Measurements from ENCODE around the gene PCDHGA8.

Gene PCDHGA8

DNA sequence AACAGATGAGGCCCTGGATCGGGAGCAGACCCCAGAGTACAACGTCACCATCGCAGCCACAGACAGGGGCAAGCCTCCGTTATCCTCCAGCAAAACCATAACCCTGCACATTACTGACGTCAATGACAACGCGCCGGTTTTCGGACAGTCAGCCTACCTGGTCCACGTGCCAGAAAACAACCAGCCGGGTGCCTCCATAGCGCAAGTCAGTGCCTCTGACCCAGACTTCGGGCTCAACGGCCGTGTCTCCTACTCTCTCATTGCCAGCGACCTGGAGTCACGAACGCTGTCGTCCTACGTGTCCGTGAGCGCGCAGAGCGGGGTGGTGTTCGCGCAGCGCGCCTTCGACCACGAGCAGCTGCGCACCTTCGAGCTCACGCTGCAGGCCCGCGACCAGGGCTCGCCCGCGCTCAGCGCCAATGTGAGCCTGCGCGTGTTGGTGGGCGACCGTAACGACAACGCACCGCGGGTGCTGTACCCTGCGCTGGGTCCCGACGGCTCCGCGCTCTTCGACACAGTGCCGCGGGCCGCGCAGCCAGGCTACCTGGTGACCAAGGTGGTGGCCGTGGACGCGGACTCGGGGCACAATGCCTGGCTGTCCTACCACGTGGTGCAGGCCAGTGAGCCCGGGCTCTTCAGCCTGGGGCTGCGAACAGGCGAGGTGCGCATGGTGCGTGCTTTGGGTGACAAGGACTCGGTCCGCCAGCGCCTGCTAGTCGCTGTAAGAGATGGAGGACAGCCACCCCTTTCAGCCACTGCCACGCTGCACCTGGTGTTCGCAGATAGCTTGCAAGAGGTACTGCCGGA, 26.8 kb downstream of the PCDHGA8 start:
- no peak overlapping the region for H3K4me2 ChIP-seq (ENCODE audit: low read length)
- H3K27ac ChIP-seq (ENCODE audit: low read depth, low read length): no peak overlapping the region
- H3K9me3 ChIP-seq (ENCODE audit: control insufficient read depth, insufficient read depth, low read length): peaks cover 45% of the 10 kb centered on the region; the same call in 1 of the 2 replicates
- no peaks in the 10 kb centered on the region for H3K27me3 ChIP-seq (ENCODE audit: control insufficient read depth, low read length)
- H3K4me1 ChIP-seq (ENCODE audit: control insufficient read depth, low read length): 0 out of 2 replicates have a peak, but pooled peaks cover 3% of the 10 kb centered on the region
- TF ChIP-seq EZH2phosphoT487 (IDR thresholded peaks at IDR 0.05; ENCODE audit: borderline replicate concordance, low read length): no peak
- TF ChIP-seq, protein P1, sequence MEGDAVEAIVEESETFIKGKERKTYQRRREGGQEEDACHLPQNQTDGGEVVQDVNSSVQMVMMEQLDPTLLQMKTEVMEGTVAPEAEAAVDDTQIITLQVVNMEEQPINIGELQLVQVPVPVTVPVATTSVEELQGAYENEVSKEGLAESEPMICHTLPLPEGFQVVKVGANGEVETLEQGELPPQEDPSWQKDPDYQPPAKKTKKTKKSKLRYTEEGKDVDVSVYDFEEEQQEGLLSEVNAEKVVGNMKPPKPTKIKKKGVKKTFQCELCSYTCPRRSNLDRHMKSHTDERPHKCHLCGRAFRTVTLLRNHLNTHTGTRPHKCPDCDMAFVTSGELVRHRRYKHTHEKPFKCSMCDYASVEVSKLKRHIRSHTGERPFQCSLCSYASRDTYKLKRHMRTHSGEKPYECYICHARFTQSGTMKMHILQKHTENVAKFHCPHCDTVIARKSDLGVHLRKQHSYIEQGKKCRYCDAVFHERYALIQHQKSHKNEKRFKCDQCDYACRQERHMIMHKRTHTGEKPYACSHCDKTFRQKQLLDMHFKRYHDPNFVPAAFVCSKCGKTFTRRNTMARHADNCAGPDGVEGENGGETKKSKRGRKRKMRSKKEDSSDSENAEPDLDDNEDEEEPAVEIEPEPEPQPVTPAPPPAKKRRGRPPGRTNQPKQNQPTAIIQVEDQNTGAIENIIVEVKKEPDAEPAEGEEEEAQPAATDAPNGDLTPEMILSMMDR (IDR thresholded peaks at IDR 0.05; ENCODE audit: low read depth, low read length, poor library complexity, severe bottlenecking): no peak
- H3K9me2 ChIP-seq (replicated peaks; ENCODE audit: control insufficient read depth, low read length): no peaks in the 10 kb centered on the region
- H3K4me3 ChIP-seq (ENCODE audit: low read length): no peak overlapping the region
- H4K20me1 ChIP-seq (ENCODE audit: control insufficient read depth, insufficient read depth, low read depth, low read length): no peaks in the 10 kb centered on the region
- peaks cover 5% of the 10 kb centered on the region; the same call in 1 of the 2 replicates for H3K36me3 ChIP-seq (ENCODE audit: control insufficient read depth, low read length)
- H3K79me2 ChIP-seq (ENCODE audit: control insufficient read depth, low read length): no peaks in the 10 kb centered on the region
- H3F3A ChIP-seq (ENCODE audit: control insufficient read depth, insufficient read depth): no peaks in the 10 kb centered on the region

DNA sequence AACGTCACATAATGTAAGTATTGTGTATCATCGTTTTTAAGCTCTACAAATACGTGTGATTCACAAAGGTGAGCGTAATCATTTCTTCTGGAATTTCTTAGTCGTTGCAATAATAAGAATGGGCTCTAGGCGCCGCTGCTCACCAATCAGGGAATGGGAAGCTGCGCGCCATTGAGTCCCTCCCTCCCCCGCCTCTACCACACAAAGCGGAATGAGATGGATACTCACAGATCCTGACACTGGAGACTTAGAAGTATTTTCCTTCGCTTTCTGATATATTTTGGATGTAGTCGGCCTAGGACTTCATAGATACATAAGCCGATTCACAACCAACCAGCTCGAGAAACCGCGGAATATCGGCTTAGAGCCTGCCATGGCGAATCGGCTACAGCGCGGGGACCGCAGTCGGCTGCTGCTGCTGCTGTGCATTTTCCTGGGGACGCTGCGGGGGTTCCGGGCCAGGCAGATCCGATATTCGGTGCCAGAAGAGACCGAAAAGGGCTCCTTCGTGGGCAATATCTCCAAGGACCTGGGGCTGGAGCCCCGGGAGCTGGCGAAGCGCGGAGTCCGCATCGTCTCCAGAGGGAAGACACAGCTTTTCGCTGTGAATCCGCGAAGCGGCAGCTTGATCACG, 28.5 kb downstream of the PCDHGA8 start, which contains the start of gene PCDHGA11:
PCDHGA11 (plus strand) TSS at position 197 of the 634 bp plus-strand sequence; CDS start at position 374, 177 bp downstream.
- no peaks in the 10 kb centered on the region for H3K27me3 ChIP-seq (ENCODE audit: control insufficient read depth, low read length)
- peak within 1 kb of the TSS; percentile 58 for H3K4me2 ChIP-seq (ENCODE audit: low read length)
- no peak for TF ChIP-seq EZH2phosphoT487 (IDR thresholded peaks at IDR 0.05; ENCODE audit: borderline replicate concordance, low read length)
- TF ChIP-seq, protein P1 (IDR thresholded peaks at IDR 0.05; ENCODE audit: low read depth, low read length, poor library complexity, severe bottlenecking): peak; percentile 68
- H3K27ac ChIP-seq (ENCODE audit: low read depth, low read length): no peak within 1 kb of the TSS
- H4K20me1 ChIP-seq (ENCODE audit: control insufficient read depth, insufficient read depth, low read depth, low read length): no peaks in the 10 kb centered on the region
- no peaks in the 10 kb centered on the region; the same call in 1 of the 2 replicates for H3F3A ChIP-seq (ENCODE audit: control insufficient read depth, insufficient read depth)
- H3K9me2 ChIP-seq (replicated peaks; ENCODE audit: control insufficient read depth, low read length): no peaks in the 10 kb centered on the region
- peaks cover 43% of the 10 kb centered on the region; the same call in 1 of the 2 replicates for H3K9me3 ChIP-seq (ENCODE audit: control insufficient read depth, insufficient read depth, low read length)
- peak within 1 kb of the TSS; percentile 64 for H3K4me3 ChIP-seq (ENCODE audit: low read length)
- H3K4me1 ChIP-seq (ENCODE audit: control insufficient read depth, low read length): 0 out of 2 replicates have a peak, but pooled peaks cover 3% of the 10 kb centered on the region
- H3K36me3 ChIP-seq (ENCODE audit: control insufficient read depth, low read length): peaks cover 4% of the 10 kb centered on the region; the same call in 1 of the 2 replicates
- no peaks in the 10 kb centered on the region for H3K79me2 ChIP-seq (ENCODE audit: control insufficient read depth, low read length)

DNA sequence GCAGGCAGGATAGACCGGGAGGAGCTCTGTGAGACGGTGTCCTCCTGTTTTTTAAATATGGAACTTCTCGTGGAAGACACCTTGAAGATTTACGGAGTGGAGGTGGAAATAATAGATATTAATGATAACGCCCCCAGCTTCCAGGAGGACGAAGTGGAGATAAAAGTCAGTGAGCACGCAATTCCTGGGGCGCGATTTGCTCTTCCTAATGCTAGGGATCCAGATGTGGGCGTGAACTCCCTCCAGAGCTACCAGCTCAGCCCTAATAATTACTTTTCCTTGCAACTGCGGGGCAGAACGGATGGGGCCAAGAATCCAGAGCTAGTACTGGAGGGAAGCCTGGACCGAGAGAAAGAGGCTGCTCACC, 29.0 kb downstream of the PCDHGA8 start:
- Histone ChIP-seq H3K4me2 (ENCODE audit: low read length) (peak overlapping the region; percentile 58), H3K79me2 (ENCODE audit: control insufficient read depth, low read length) (no peaks in the 10 kb centered on the region), H3K4me3 (ENCODE audit: low read length) (peak overlapping the region; percentile 64), H3K36me3 (ENCODE audit: control insufficient read depth, low read length) (peaks cover 4% of the 10 kb centered on the region; the same call in 1 of the 2 replicates), H3F3A (ENCODE audit: control insufficient read depth, insufficient read depth) (no peaks in the 10 kb centered on the region; the same call in 1 of the 2 replicates), H3K4me1 (ENCODE audit: control insufficient read depth, low read length) (0 out of 2 replicates have a peak, but pooled peaks cover 3% of the 10 kb centered on the region), H3K9me3 (ENCODE audit: control insufficient read depth, insufficient read depth, low read length) (peaks cover 43% of the 10 kb centered on the region; the same call in 1 of the 2 replicates), H3K27me3 (ENCODE audit: control insufficient read depth, low read length) (no peaks in the 10 kb centered on the region), H3K27ac (ENCODE audit: low read depth, low read length) (no peak overlapping the region), H3K9me2 (replicated peaks; ENCODE audit: control insufficient read depth, low read length) (no peaks in the 10 kb centered on the region), H4K20me1 (ENCODE audit: control insufficient read depth, insufficient read depth, low read depth, low read length) (no peaks in the 10 kb centered on the region)
- no peak for TF ChIP-seq EZH2phosphoT487 (IDR thresholded peaks at IDR 0.05; ENCODE audit: borderline replicate concordance, low read length)
- TF ChIP-seq, protein P1 (IDR thresholded peaks at IDR 0.05; ENCODE audit: low read depth, low read length, poor library complexity, severe bottlenecking): no peak

Measured in DOHH2 (cell line).